Posterior vena cava (tissue), 2 donors: ENCODE results near the gene KIRREL3. TPM values are rescaled to one million over a fixed set of nuclear protein-coding genes. Genes with fewer than 3 reads are reported as not detected.
A peak's percentile ranks its signal among the peaks of the same experiment; 100 is the strongest.

Experiments used
- DNase-seq: peaks from one replicate; pipeline ENCODE4 v3.0.0-alpha.2; 2020; ENCODE audit warnings: low spot score
- intact Hi-C, 2 donors: fragments of 100-400 bp; cut with DNase I; formaldehyde crosslinking; loops; one replicate each; pipeline versions ENCODE4 v1.14.1 to v1.14.2; 2022 to 2023
- total RNA-seq, 2 donors: library from RNA; stranded (reverse); fragmentation: NEBNext Ultra II Directional; extraction: Animal tissue kit (Norgen Biotek cat#: 25700); gene quantifications; one replicate each; pipeline ENCODE4 v1.2.1, GENCODE V29; 2021
- donor health status: DM: yes; HTN: yes; CAD: no.
- donor health status: DM: yes; HTN: yes; CAD: no.

The KIRREL3 gene
- total RNA-seq, 2 donors from 2014 or later = 0.10 to 0.74 TPM

DNA sequence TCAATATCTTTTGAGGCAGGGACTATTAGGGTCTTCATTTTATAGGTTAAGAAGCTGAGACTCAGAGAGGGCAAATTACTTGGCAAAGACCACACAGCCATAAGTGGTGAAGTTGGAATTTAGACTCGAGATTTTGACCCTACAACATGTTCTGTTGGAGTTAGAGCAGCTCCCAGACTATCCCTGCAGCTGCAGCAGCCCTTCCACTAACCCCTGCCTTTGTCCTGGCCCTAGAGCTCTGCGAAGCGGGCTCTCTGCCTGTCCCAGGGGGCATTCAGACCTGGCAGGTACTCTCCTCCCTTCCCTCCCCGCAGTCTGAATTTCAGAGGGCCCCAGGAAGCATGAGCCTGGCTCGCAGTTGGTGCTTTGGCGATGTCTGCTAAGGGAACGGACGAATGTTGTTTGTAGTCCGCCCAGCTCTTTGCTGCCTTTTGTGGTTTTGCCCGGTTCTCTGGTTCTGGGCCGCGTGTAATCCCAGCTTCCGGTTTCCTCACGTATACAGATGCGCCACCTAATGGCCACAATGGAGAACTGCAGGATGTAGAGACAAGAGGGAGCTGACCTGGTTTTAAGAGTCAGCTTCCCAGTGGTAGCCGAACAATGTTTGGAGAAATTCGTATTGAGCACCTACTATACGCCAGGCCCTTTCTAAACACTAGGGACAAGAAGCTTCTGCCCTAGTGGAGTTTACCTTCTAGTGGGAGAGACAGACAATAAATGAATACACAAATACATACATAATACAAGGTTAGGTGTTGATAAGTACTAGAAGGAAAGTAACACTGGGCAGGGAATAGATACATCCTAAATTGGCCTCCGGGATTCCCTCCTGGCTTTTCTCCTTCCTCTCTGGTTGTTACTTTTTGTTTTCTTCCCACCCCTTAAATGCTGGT is 519.9 kb downstream of the KIRREL3 start:
- intact Hi-C loops = loop anchor here in 1 of 2 donors (2.0 kb wide), 1 partner anchor 170 kb away; no protein-coding TSS in a partner anchor
- peak; percentile 93 for DNase-seq

DNA sequence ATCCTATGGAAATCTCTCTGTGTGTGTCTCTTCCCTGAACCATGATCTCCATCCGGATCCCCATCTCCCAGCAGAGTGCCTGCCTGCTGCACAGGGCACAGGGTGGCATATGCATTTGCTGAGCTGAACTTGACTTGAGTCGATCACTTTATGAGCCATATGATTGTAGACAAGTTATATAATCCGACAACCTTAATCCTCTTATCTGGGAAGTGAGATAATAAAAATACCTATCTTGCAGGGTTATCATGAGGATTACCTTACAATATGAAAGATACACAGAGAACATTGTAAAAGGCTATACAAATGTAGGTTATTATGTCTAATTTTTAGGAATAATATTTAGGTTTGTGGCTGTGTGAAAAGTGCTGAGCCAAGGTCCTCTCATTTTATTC is 520.6 kb downstream of the KIRREL3 start:
- intact Hi-C loops = loop anchor here in 1 of 2 donors (2.0 kb wide), 1 partner anchor 169 kb away; no protein-coding TSS in a partner anchor

DNA sequence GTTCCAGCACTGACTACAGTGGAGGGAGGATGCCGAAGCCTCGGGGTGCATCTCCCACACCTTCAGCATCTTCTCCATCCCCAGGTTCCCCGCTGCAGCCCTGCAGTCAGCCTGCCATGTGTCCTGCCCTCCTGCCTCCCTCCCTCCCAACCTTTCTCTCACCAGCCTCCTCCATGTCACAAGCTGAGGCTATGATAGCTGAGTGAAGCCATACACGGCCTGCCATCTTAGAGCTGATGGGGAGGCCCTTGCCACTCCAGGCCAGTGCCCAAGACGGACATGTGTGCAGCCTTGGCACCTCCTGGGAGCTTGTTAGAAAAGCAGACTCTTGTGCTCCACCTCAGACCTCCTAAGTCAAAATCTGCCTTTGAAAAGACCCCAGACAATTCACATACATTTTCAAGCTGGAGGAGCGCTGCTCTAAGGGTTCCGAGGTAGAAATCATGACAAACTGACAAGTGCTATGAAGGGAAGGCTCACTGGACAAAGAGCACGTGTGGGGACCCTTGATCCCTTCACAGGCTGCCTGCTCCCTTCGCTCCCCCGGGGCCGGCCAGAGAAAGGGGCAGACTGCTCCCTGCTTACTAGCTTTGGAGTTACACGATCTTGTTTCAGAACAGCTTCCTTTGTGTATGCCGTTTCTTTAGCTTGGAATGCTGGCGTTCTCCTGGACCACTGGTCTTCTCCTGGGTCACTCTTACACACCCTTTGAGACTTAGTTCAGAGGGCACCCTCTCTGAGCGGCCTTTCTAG is 521.2 kb downstream of the KIRREL3 start:
- intact Hi-C loops = loop anchor here (2.0 to 5.0 kb wide), 2 partner anchors 37 to 169 kb away; no protein-coding TSS in a partner anchor
- DNase-seq = peak; percentile 19

More for the DNA sequence above, 520.6 kb downstream of the KIRREL3 start:
- DNase-seq = no peak

DNA sequence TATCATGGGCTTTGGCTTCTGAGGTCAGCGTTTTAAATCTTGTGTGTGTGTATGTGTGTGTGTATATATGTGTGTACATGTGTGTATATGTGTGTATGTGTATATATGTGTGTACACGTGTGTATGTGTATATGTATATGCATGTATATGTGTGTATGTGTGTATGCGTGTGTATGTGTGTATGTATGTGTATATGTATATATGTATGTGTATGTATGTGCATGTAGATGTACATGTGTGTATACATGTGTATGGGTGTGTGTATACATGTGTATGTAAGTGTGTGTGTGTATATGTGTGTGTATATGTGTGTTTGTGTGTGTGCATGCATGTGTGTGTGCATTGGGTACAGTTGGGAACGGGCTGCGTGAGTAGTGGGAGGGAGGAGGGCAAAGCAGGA is 522.1 kb downstream of the KIRREL3 start:
- no peak for DNase-seq
- intact Hi-C loops = loop anchor here (2.0 to 5.0 kb wide), 2 partner anchors 36 to 168 kb away; no protein-coding TSS in a partner anchor

GRCh38 chr11:126477535-126478305 is 522.9 kb downstream of the KIRREL3 start:
- DNase-seq = no peak
- intact Hi-C loops = loop anchor here (2.0 to 5.0 kb wide), 2 partner anchors 35 to 167 kb away; no protein-coding TSS in a partner anchor

GRCh38 chr11:126476977-126477376 is 523.6 kb downstream of the KIRREL3 start:
- no peak for DNase-seq
- intact Hi-C loops = loop anchor here in 1 of 2 donors (5.0 kb wide), 1 partner anchor 35 kb away; no protein-coding TSS in a partner anchor

- intact Hi-C loops = loop anchor here in 1 of 2 donors (5.0 kb wide), 1 partner anchor 34 kb away; no protein-coding TSS in a partner anchor
- no peak for DNase-seq
These were observed 524.2 kb downstream of the KIRREL3 start for GRCh38 chr11:126476266-126476924.

DNA sequence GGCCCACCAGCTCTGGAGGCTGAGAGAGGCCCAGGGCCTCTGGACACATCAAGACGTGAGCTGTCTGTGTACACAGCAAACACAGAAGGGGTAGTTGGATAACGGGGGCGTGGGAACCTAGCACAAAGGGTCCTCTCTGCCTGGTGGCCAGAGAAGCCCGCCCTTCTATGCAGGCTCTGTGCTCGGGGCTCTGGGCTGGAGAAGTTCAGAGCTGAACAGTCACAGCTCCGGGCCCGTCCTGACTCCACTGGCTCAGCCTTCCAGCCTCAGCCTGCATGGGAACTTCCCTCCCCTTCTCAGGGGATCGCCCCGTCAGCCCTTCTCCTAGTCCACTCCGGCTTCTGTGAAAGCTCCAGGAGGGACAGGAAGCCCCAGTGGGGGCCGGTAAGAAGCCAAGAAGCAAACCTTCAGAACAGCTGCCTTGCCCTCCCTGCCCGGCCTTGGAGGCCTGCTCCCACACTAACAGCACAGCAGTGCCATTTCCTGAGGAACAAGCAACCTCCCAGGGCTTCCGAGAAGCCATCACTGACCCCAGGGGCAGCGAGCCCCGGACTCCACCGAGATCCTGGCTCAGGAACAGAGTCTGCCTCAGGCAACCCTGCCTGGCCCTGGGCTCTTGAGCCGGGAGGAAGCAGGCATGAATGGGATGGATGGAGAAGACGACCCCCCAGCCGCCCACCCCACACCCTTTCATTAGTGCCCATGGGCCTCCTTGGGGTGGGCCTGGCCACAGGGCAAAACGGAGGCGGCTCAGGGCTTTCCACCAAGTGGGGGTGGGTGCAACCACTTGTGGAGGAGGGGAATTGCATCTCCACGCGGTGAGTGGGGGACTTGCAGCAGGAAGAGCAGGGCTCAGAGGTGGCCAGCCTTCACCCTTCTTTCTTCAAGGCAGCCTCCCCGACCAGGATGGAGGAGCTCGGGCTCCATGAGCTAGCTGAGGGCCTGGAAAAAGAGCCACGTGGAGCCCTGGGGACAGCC is 525.3 kb downstream of the KIRREL3 start:
- DNase-seq = no peak
- intact Hi-C loops = loop anchor here in 1 of 2 donors (5.0 kb wide), 1 partner anchor 33 kb away; no protein-coding TSS in a partner anchor

- DNase-seq = no peak
- intact Hi-C loops = no loop called here
These were observed 526.4 kb downstream of the KIRREL3 start for GRCh38 chr11:126474220-126474619.

- no peak for DNase-seq
- intact Hi-C loops = no loop called here
These were observed 527.3 kb downstream of the KIRREL3 start for GRCh38 chr11:126473269-126473668.

GRCh38 chr11:126469311-126469710 is 531.3 kb downstream of the KIRREL3 start:
- DNase-seq = no peak
- intact Hi-C loops = no loop called here

GRCh38 chr11:126468102-126468521 is 532.5 kb downstream of the KIRREL3 start:
- no peak for DNase-seq
- intact Hi-C loops = no loop called here

- no peak for DNase-seq
- intact Hi-C loops = no loop called here
These were observed 533.1 kb downstream of the KIRREL3 start for GRCh38 chr11:126467471-126467870.

DNA sequence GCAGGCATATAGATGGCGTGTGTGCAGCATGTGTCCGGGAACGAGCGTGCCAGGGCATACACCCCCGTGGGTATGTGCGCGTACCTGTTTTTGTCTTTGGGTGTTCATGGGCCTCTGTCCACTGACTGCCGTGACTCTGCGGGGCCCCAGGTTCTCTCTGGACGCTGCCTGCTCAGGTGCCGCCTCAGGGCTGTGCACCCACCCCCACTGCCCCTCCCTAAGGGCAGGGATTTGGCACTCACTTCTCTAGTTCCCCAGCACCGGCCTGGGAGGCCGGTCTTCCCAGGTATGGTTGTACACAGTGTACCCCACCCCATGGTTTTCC is 533.6 kb downstream of the KIRREL3 start:
- DNase-seq = no peak
- intact Hi-C loops = no loop called here

GRCh38 chr11:126466236-126467045 is 534.1 kb downstream of the KIRREL3 start:
- DNase-seq = no peak
- intact Hi-C loops = no loop called here

DNA sequence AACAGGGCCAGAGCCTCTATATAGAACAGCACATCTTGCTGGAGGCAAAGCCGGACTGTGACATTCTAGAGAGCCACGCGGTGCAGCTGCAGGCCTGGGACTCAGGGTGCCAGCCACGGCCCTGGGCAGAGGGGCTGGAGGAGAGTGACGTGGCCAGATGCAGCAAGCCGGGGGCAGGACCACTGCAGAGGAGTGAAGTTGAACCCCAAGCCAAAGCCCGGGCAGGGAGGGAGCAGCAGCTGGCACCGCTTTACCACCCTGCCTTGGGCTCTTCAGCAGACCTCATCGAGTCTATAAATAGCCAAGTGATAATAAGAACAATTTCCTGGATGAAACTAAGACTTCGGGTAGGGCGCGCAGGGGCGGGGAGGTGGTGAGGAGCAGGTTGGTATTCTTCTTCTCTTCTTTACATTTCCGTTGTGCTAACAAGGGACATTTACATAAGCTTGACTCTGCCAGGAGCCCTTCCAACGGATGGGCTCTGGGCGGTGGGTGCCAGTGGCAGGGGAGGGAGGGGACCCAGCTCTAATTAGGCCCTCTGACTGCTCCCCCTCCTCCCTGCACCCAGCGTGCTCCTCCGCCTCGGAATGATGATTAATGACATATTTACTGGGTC is 534.9 kb downstream of the KIRREL3 start:
- intact Hi-C loops = no loop called here
- DNase-seq = no peak
